COR-L47 (cell line): ENCODE data around the gene HMOX2.

Experiments used
- DNase-seq: peaks from one replicate; lab custom pipeline; 2025; lab: John Stamatoyannopoulos, UW

HMOX2 gene

GRCh38 chr16:4525069-4525468, 48.9 kb downstream of the HMOX2 start:
- DNase-seq: no peak

- DNase-seq: no peak
These were observed 49.6 kb downstream of the HMOX2 start for GRCh38 chr16:4525634-4526277.

- no peak for DNase-seq
These were observed 53.2 kb downstream of the HMOX2 start for GRCh38 chr16:4529085-4530060.

- no peak for DNase-seq
These were observed 55.6 kb downstream of the HMOX2 start for GRCh38 chr16:4531811-4532210.

- no peak for DNase-seq
These were observed 56.0 kb downstream of the HMOX2 start for GRCh38 chr16:4532238-4532637.

- DNase-seq: no peak
These were observed 57.3 kb downstream of the HMOX2 start for GRCh38 chr16:4533490-4533889.

- DNase-seq: no peak
These were observed 58.1 kb downstream of the HMOX2 start for GRCh38 chr16:4534151-4534790.

- DNase-seq: no peak
These were observed 59.5 kb downstream of the HMOX2 start for GRCh38 chr16:4535627-4536108.

GRCh38 chr16:4536391-4537106, 60.4 kb downstream of the HMOX2 start:
- DNase-seq: no peak

- peak; percentile 43 for DNase-seq
These were observed 61.5 kb downstream of the HMOX2 start for GRCh38 chr16:4537376-4538343.

GRCh38 chr16:4538350-4539235, 62.4 kb downstream of the HMOX2 start, which contains the start of gene CDIP1:
CDIP1 (minus strand) TSS chr16:4538773; CDS start chr16:4514130, 24,643 bp downstream.
- DNase-seq: peak; percentile 97

GRCh38 chr16:4539716-4540284, 63.6 kb downstream of the HMOX2 start:
- no peak for DNase-seq

GRCh38 chr16:4544473-4544872, 68.3 kb downstream of the HMOX2 start:
- DNase-seq: no peak

GRCh38 chr16:4548124-4548523, 71.9 kb downstream of the HMOX2 start:
- no peak for DNase-seq

- no peak for DNase-seq
These were observed 74.4 kb downstream of the HMOX2 start for GRCh38 chr16:4550591-4550990.

- no peak for DNase-seq
These were observed 76.3 kb downstream of the HMOX2 start for GRCh38 chr16:4552541-4552940.

GRCh38 chr16:4556112-4556511, 79.9 kb downstream of the HMOX2 start, which contains the start of gene C16orf96:
C16orf96 (plus strand) TSS chr16:4556340; CDS start chr16:4556490, 150 bp downstream.
- DNase-seq: no peak

- no peak for DNase-seq
These were observed 80.4 kb downstream of the HMOX2 start for GRCh38 chr16:4556580-4556979.

GRCh38 chr16:4557973-4558372, 81.8 kb downstream of the HMOX2 start:
- no peak for DNase-seq
